GM23248 (cell line): ENCODE measurements around the gene SARM1. TPM values are rescaled to one million over a fixed set of nuclear protein-coding genes. Genes with fewer than 3 reads are reported as not detected.

ENCODE experiments used
- DNase-seq: peaks from one replicate; pipeline ENCODE4 v3.0.0-alpha.2; 2015
- H2AFZ ChIP-seq: fragments of 200-600 bp; sonication (generic); 2 replicates; pipeline ENCODE4 v1.6.1; 2016; ENCODE audit warnings: antibody characterized with exemption
- H3F3A ChIP-seq: fragments of 200-600 bp; sonication (generic); 2 replicates; pipeline ENCODE4 v1.6.1; 2016; ENCODE audit warnings: mild to moderate bottlenecking, antibody characterized with exemption, mixed run types; ENCODE audit not compliant: insufficient read depth
- H3K27ac ChIP-seq: fragments of 200-600 bp; sonication (generic); 2 replicates; pipeline ENCODE4 v1.5.1; 2016; ENCODE audit warnings: mild to moderate bottlenecking
- H3K27me3 ChIP-seq: fragments of 200-600 bp; sonication (generic); replicated peaks from 2 replicates; pipeline ENCODE4 v1.6.1; 2016; ENCODE audit warnings: mild to moderate bottlenecking; ENCODE audit not compliant: insufficient read depth
- H3K36me3 ChIP-seq: fragments of 200-600 bp; sonication (generic); 2 replicates; pipeline ENCODE4 v1.6.1; 2016; ENCODE audit warnings: low read depth, mild to moderate bottlenecking
- H3K4me1 ChIP-seq: fragments of 200-600 bp; sonication (generic); 2 replicates; pipeline ENCODE4 v1.6.1; 2016; ENCODE audit warnings: mild to moderate bottlenecking; ENCODE audit not compliant: insufficient read depth
- H3K4me2 ChIP-seq: fragments of 200-600 bp; sonication (generic); one replicate; pipeline ENCODE4 v1.6.1; 2016; ENCODE audit warnings: mild to moderate bottlenecking; ENCODE audit not compliant: unreplicated experiment
- H3K4me3 ChIP-seq: fragments of 200-600 bp; sonication (generic); 2 replicates; pipeline ENCODE4 v1.5.1; 2016; ENCODE audit warnings: mild to moderate bottlenecking
- H3K79me2 ChIP-seq: fragments of 200-600 bp; sonication (generic); 2 replicates; pipeline ENCODE4 v1.6.1; 2016; ENCODE audit warnings: mild to moderate bottlenecking; ENCODE audit not compliant: insufficient read depth
- H3K9ac ChIP-seq: fragments of 200-600 bp; sonication (generic); 2 replicates; pipeline ENCODE4 v1.6.1; 2016; ENCODE audit warnings: mild to moderate bottlenecking
- H3K9me2 ChIP-seq: fragments of 200-600 bp; sonication (generic); 2 replicates; pipeline ENCODE4 v1.6.1; 2016; ENCODE audit warnings: mixed run types, mild to moderate bottlenecking, moderate library complexity; ENCODE audit not compliant: insufficient read depth
- H3K9me3 ChIP-seq: fragments of 200-600 bp; sonication (generic); one replicate; pipeline ENCODE4 v1.6.1; 2017; ENCODE audit warnings: low read depth
- H4K20me1 ChIP-seq: fragments of 200-600 bp; sonication (generic); 2 replicates; pipeline ENCODE4 v1.6.0; 2016; ENCODE audit not compliant: insufficient read depth
- EZH2 ChIP-seq: fragments of 200-600 bp; sonication (generic); IDR thresholded peaks from 2 replicates; pipeline ENCODE4 v1.6.1; 2018; ENCODE audit warnings: antibody characterized with exemption, mild to moderate bottlenecking; ENCODE audit not compliant: insufficient read depth, poor library complexity, severe bottlenecking
- EZH2phosphoT487 ChIP-seq: fragments of 200-600 bp; sonication (generic); IDR thresholded peaks from 2 replicates; pipeline ENCODE4 v1.6.1; 2018; ENCODE audit warnings: antibody characterized with exemption, moderate library complexity, mild to moderate bottlenecking, low read depth; ENCODE audit not compliant: insufficient read depth
- WGBS, 2 experiments: methylation state at CpG; one replicate each; pipeline ENCODE4 v1.1.6; 2015 to 2017; ENCODE audit warnings: low lambda C conversion rate in 2 of 2, low coverage in 1 of 2; ENCODE audit errors: missing lambda C conversion rate in 2 of 2; 5-methylcytosine and 5-hydroxymethylcytosine counted together
- in situ Hi-C: fragments of 300-500 bp; cut with MboI; formaldehyde crosslinking; loops from 2 replicates; pipeline ENCODE4 v1.15.0; 2020
- polyA plus RNA-seq: library from polyadenylated mRNA; unstranded; fragments of >200 nt; fragmentation: Nextera tagmentation; extraction: Ambion mirVana; gene quantifications from 2 replicates; pipeline ENCODE4 v1.2.1, GENCODE V29; 2016
- total RNA-seq: library from RNA; depleted of rRNA; stranded (reverse); fragments of >200 nt; shearing (Covaris generic); gene quantifications from 2 replicates; pipeline ENCODE4 v1.2.3, GENCODE V29; 2014

SARM1 gene
- total and polyA plus RNA-seq, 2 experiments from 2014 or later = 5.8 to 24.2 TPM

DNA sequence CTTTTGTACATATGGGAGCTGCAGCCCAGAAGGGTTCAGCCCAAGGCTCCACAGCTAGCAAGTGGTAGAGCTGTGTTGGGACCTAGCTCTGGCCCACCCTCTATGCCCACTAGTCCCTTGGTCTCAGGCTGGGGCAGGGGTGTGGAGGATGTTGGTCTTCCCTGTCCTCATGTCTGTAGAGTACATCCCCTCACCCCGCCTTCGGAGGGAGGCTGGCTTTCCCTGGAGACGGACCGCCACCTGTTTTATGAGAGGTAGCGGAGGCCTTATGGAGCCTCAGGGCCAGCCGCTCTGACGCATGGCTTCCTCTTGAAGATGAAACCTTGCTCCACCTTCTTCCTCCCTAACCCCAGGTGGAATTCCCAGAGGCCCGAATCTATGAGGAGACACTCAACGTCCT is 27.5 kb upstream of the SARM1 start:
- no peak for TF ChIP-seq EZH2
- no peak for TF ChIP-seq EZH2phosphoT487
- DNase-seq = no peak
- in situ Hi-C loops = no loop called here

DNA sequence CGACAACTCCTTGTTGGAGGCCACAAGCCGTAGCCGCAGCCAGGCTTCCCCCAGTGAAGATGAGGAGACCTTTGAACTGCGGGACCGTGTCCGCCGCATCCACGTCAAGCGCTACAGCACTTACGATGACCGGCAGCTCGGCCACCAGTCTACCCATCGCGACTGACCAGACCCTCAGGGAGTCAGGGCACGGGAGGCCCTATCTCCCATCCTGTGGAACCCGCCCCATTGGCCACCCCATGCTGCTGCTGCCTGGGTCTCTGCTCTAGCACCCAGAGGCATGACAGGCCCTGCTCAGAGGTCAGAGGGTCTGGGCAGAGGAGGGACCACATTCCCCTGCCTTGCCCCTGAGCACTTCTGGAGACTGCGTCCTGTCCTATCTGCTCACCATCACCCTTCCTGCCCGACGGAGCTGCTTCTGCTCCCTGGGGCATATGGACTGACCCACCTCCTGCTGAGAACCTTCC is 27.0 kb upstream of the SARM1 start:
- peaks cover 20% of the 10 kb centered on the region for H3K79me2 ChIP-seq
- H3K9me2 ChIP-seq = no peaks in the 10 kb centered on the region
- 90 to 92% methylated on average over 18 to 19 of the region's 19 CpGs for WGBS, 2 experiments
- no peak overlapping the region for H3K4me3 ChIP-seq
- TF ChIP-seq EZH2phosphoT487 (no peak), EZH2 (no peak)
- peaks cover 24% of the 10 kb centered on the region for H3K4me1 ChIP-seq
- 0 out of 2 replicates have a peak overlapping the region, but pooled peaks have one; percentile 73 for H3K27ac ChIP-seq
- H3K27me3 ChIP-seq = no peaks in the 10 kb centered on the region
- peaks cover 44% of the 10 kb centered on the region for H3K36me3 ChIP-seq
- H3K4me2 ChIP-seq = no peak overlapping the region
- peaks cover 48% of the 10 kb centered on the region for H3F3A ChIP-seq
- in situ Hi-C loops = no loop called here
- H2AFZ ChIP-seq = no peak overlapping the region
- no peak overlapping the region for H3K9ac ChIP-seq
- H4K20me1 ChIP-seq = no peaks in the 10 kb centered on the region
- H3K9me3 ChIP-seq = no peaks in the 10 kb centered on the region
- DNase-seq = no peak

More for the DNA sequence above, 27.5 kb upstream of the SARM1 start:
- peaks cover 43% of the 10 kb centered on the region for H3K36me3 ChIP-seq
- H3K4me2 ChIP-seq = no peak overlapping the region
- H3K27me3 ChIP-seq = no peaks in the 10 kb centered on the region
- H3K4me1 ChIP-seq = peaks cover 24% of the 10 kb centered on the region
- no peaks in the 10 kb centered on the region for H4K20me1 ChIP-seq
- H2AFZ ChIP-seq = no peak overlapping the region
- no peak overlapping the region for H3K4me3 ChIP-seq
- H3F3A ChIP-seq = peaks cover 44% of the 10 kb centered on the region
- no peak overlapping the region for H3K27ac ChIP-seq
- H3K9ac ChIP-seq = no peak overlapping the region
- no peaks in the 10 kb centered on the region for H3K9me2 ChIP-seq
- no peaks in the 10 kb centered on the region for H3K9me3 ChIP-seq
- peaks cover 24% of the 10 kb centered on the region for H3K79me2 ChIP-seq
- WGBS, 2 experiments = 77 to 80% methylated on average over 9 of the region's 9 CpGs

DNA sequence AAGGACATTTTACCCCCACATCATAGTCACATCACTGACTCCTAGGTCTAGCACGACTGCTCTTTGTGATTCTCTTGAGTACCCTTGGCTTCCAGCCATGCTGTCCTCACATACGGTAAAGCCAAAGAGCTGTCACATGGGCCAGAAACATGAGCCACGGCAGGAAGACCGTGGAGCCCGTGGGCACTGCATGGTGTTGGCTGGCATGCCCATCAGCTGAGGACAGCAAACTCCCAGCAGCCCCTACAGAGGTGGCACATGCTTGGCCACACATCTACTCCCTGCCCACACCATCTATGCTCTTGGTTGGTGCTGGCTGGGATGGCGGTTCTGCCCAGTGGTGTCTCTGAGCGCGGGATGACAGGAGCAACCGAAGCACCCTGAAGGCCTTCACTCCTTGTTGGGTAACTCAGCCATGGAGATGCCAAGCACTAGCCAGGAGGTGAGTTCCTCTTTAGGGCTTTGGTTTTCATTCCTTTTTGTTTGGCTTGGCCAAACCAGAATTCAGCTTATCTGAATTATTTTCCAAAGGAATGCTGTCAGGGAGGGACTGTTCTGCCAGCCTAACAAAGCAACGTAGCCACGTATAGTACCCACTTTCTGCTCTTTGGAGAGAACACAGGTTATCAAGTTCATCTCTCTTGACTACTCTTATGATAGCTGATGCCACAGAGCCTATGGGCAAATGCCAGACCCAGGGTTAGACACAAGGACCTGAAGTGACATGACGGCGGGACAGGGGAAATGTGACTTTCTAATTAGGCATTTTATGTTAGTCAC is 25.9 kb upstream of the SARM1 start:
- Histone ChIP-seq H3K27ac (peak overlapping the region; percentile 73), H4K20me1 (no peaks in the 10 kb centered on the region), H3K4me1 (peaks cover 24% of the 10 kb centered on the region), H3K9ac (peak overlapping the region; percentile 11; the same call in 1 of the 2 replicates), H3K36me3 (peaks cover 51% of the 10 kb centered on the region), H3K4me3 (no peak overlapping the region), H3K4me2 (no peak overlapping the region), H3F3A (peaks cover 60% of the 10 kb centered on the region), H3K79me2 (peaks cover 9% of the 10 kb centered on the region), H3K27me3 (no peaks in the 10 kb centered on the region), H3K9me3 (no peaks in the 10 kb centered on the region), H3K9me2 (no peaks in the 10 kb centered on the region), H2AFZ (no peak overlapping the region)
- TF ChIP-seq EZH2 (no peak), EZH2phosphoT487 (no peak)
- in situ Hi-C loops = no loop called here
- 82 to 87% methylated on average over 12 to 13 of the region's 13 CpGs for WGBS, 2 experiments
- DNase-seq = no peak

DNA sequence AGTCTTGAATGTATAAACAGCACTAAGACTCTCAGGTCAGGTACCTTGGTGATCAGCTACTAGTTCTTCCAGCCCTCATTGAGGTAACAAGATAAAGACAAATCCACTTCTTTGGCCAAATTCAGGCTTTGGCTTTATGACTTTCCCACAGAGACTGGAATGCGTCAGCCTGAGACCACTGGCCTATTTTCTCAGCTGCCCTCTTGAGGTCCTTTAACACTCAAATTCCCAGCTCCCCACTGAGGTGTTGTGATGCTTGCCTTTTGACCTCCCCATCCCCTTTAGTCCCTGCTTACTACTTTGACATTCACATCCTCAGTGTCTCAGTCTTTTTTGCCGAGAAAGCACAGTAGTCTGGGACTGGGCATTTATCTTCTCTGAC is 25.3 kb upstream of the SARM1 start:
- Histone ChIP-seq H3K27ac (peak overlapping the region; percentile 73), H2AFZ (no peak overlapping the region), H3K27me3 (no peaks in the 10 kb centered on the region), H3K36me3 (peaks cover 50% of the 10 kb centered on the region), H4K20me1 (no peaks in the 10 kb centered on the region), H3K79me2 (peaks cover 7% of the 10 kb centered on the region), H3K4me3 (no peak overlapping the region), H3K9ac (peak overlapping the region; percentile 11; the same call in 1 of the 2 replicates), H3K4me1 (peaks cover 24% of the 10 kb centered on the region), H3K4me2 (peak overlapping the region; percentile 19), H3K9me3 (no peaks in the 10 kb centered on the region), H3F3A (peaks cover 60% of the 10 kb centered on the region), H3K9me2 (no peaks in the 10 kb centered on the region)
- DNase-seq = no peak
- 94 to 98% methylated on average over 2 of the region's 2 CpGs for WGBS, 2 experiments
- in situ Hi-C loops = no loop called here
- TF ChIP-seq EZH2 (no peak), EZH2phosphoT487 (no peak)
